ENCODE results near the gene MZF1. TPM values are rescaled to one million over a fixed set of nuclear protein-coding genes. Genes with fewer than 3 reads are reported as not detected.
"Not testable (repeated sequence)": the region's sequence is repeated elsewhere in the genome, so short reads cannot be mapped to it uniquely, and the experiment has no call there.

Gene MZF1
- total RNA-seq, 1 donor from 2014 or later: 77.1 TPM

GRCh38 chr19:58546019-58546530, 27.1 kb downstream of the MZF1 start:
- Histone ChIP-seq H3K9me3 (no peaks in the 10 kb centered on the region), H3K4me3 (peak overlapping the region; percentile 75 to 82), H3K27ac (peak overlapping the region; percentile 3 to 90), H3K36me3 (peaks cover 39 to 45% of the 10 kb centered on the region in 2 donors), H3K4me1 (peaks cover 15 to 25% of the 10 kb centered on the region in 2 donors), H3K27me3 (no peaks in the 10 kb centered on the region)
- DNase-seq (ENCODE audit: low spot score in 2 of 2): no peak
- intact Hi-C loops (cut with DNase I): no loop called here
- no peak for TF ChIP-seq CTCF (IDR thresholded peaks at IDR 0.05)

GRCh38 chr19:58545286-58546018, 27.7 kb downstream of the MZF1 start:
- Histone ChIP-seq H3K4me3 (peak overlapping the region; percentile 75 to 82), H3K9me3 (no peaks in the 10 kb centered on the region), H3K4me1 (peaks cover 15 to 25% of the 10 kb centered on the region in 2 donors), H3K36me3 (peaks cover 34 to 39% of the 10 kb centered on the region in 2 donors), H3K27ac (peak overlapping the region; percentile 41 to 90), H3K27me3 (no peaks in the 10 kb centered on the region)
- no peak for DNase-seq (ENCODE audit: low spot score in 2 of 2)
- intact Hi-C loops (cut with DNase I): no loop called here
- TF ChIP-seq CTCF (IDR thresholded peaks at IDR 0.05): no peak

GRCh38 chr19:58544591-58545285, 28.4 kb downstream of the MZF1 start:
- Histone ChIP-seq H3K27ac (peak overlapping the region; percentile 90 to 94), H3K36me3 (peaks cover 27 to 32% of the 10 kb centered on the region in 2 donors), H3K27me3 (no peaks in the 10 kb centered on the region), H3K4me3 (peak overlapping the region; percentile 75 to 82), H3K9me3 (no peaks in the 10 kb centered on the region), H3K4me1 (peaks cover 15 to 25% of the 10 kb centered on the region in 2 donors)
- peak in 1 of 3 experiments; percentile 24 for TF ChIP-seq CTCF (IDR thresholded peaks at IDR 0.05)
- intact Hi-C loops (cut with DNase I): loop anchor here (1.0 kb wide), 4 partner anchors 10 to 45 kb away; partner anchors contain the start of genes MZF1 and ZBTB45
- DNase-seq (ENCODE audit: low spot score in 2 of 2): no peak

GRCh38 chr19:58543826-58544590, 29.1 kb downstream of the MZF1 start, which contains the start of gene TRIM28:
TRIM28 (plus strand) TSS chr19:58544064; CDS start chr19:58544758, 694 bp downstream.
- peak; percentile 95 to 99 for DNase-seq (ENCODE audit: low spot score in 2 of 2)

GRCh38 chr19:58542641-58543372, 30.3 kb downstream of the MZF1 start:
- peak overlapping the region; percentile 90 to 94 for H3K27ac ChIP-seq
- DNase-seq (ENCODE audit: low spot score in 2 of 2); H3K9me3 ChIP-seq; H3K27me3 ChIP-seq; intact Hi-C loops (cut with DNase I): not testable (repeated sequence)
- H3K4me1 ChIP-seq: peaks cover 15 to 32% of the 10 kb centered on the region in 2 donors
- H3K4me3 ChIP-seq: peak overlapping the region; percentile 75 to 82
- H3K36me3 ChIP-seq: peaks cover 7 to 12% of the 10 kb centered on the region in 2 donors

More at GRCh38 chr19:58543826-58544590, 29.1 kb downstream of the MZF1 start, which contains the start of gene TRIM28:
- Histone ChIP-seq H3K27ac (peak within 1 kb of the TSS; percentile 90 to 94), H3K4me3 (peak within 1 kb of the TSS; percentile 75 to 82), H3K27me3 (no peaks in the 10 kb centered on the region), H3K36me3 (peaks cover 19 to 24% of the 10 kb centered on the region in 2 donors), H3K9me3 (no peaks in the 10 kb centered on the region), H3K4me1 (peaks cover 15 to 25% of the 10 kb centered on the region in 2 donors)
- intact Hi-C loops (cut with DNase I): loop anchor here (1.0 kb wide), 4 partner anchors 10 to 45 kb away; partner anchors contain the start of genes MZF1 and ZBTB45
- peak in 1 of 3 experiments; percentile 6 for TF ChIP-seq CTCF (IDR thresholded peaks at IDR 0.05)

- intact Hi-C loops (cut with DNase I): not testable (repeated sequence)
- peaks cover 0 to 12% of the 10 kb centered on the region in 2 donors for H3K4me1 ChIP-seq
These were observed 34.0 kb downstream of the MZF1 start for GRCh38 chr19:58539169-58539559.

More at GRCh38 chr19:58539169-58539559, 34.0 kb downstream of the MZF1 start:
- H3K27me3 ChIP-seq: peaks cover 13% of the 10 kb centered on the region
- DNase-seq (ENCODE audit: low spot score in 2 of 2); H3K27ac ChIP-seq; H3K4me3 ChIP-seq; H3K9me3 ChIP-seq; H3K36me3 ChIP-seq: not testable (repeated sequence)
